ENCODE measurements around the gene CADM3. TPM values are rescaled to one million over a fixed set of nuclear protein-coding genes. Genes with fewer than 3 reads are reported as not detected.

Gene CADM3
- total RNA-seq, 4 donors from 2014 or later, result 0.73 to 4.8 (median 3.8) TPM

GRCh38 chr1:159180516-159180915, 9.1 kb downstream of the CADM3 start:
- no peaks in the 10 kb centered on the region for H3K36me3 ChIP-seq
- intact Hi-C loops (cut with DNase I), result no loop called here
- no peak overlapping the region for H3K4me3 ChIP-seq (replicated peaks in 1 of 3)
- no peaks in the 10 kb centered on the region for H3K4me1 ChIP-seq
- H3K27ac ChIP-seq, result no peak overlapping the region
- H3K27me3 ChIP-seq, result no peaks in the 10 kb centered on the region
- WGBS, 2 donors, result 95% methylated on average over 2 of the region's 2 CpGs
- no peak for DNase-seq
- H3K9me3 ChIP-seq, result no peaks in the 10 kb centered on the region
- no peak for TF ChIP-seq POLR2A (IDR thresholded peaks at IDR 0.05)

GRCh38 chr1:159181328-159182024, 10.1 kb downstream of the CADM3 start:
- Histone ChIP-seq H3K4me1 (no peaks in the 10 kb centered on the region), H3K27me3 (no peaks in the 10 kb centered on the region), H3K9me3 (no peaks in the 10 kb centered on the region), H3K36me3 (no peaks in the 10 kb centered on the region), H3K4me3 (replicated peaks in 1 of 3) (no peak overlapping the region), H3K27ac (no peak overlapping the region)
- DNase-seq, result no peak
- WGBS, 2 donors, result 41 to 50% methylated on average over 3 to 4 of the region's 4 CpGs
- TF ChIP-seq POLR2A (IDR thresholded peaks at IDR 0.05), result no peak
- no peak for TF ChIP-seq CTCF (IDR thresholded peaks at IDR 0.05)
- intact Hi-C loops (cut with DNase I), result no loop called here

GRCh38 chr1:159184201-159184600, 12.8 kb downstream of the CADM3 start:
- no peaks in the 10 kb centered on the region for H3K27me3 ChIP-seq
- DNase-seq, result no peak
- no peak for TF ChIP-seq POLR2A (IDR thresholded peaks at IDR 0.05)
- H3K27ac ChIP-seq, result no peak overlapping the region
- intact Hi-C loops (cut with DNase I), result no loop called here
- H3K36me3 ChIP-seq, result no peaks in the 10 kb centered on the region
- WGBS, 2 donors, result 80 to 85% methylated on average over 2 of the region's 2 CpGs
- no peak overlapping the region for H3K4me3 ChIP-seq (replicated peaks in 1 of 3)
- H3K4me1 ChIP-seq, result no peaks in the 10 kb centered on the region
- no peaks in the 10 kb centered on the region for H3K9me3 ChIP-seq

- H3K36me3 ChIP-seq, result no peaks in the 10 kb centered on the region
- H3K27me3 ChIP-seq, result no peaks in the 10 kb centered on the region
- TF ChIP-seq CTCF (IDR thresholded peaks at IDR 0.05), result no peak
- TF ChIP-seq POLR2A (IDR thresholded peaks at IDR 0.05), result no peak
- no peaks in the 10 kb centered on the region for H3K9me3 ChIP-seq
- H3K27ac ChIP-seq, result no peak overlapping the region
- H3K4me1 ChIP-seq, result no peaks in the 10 kb centered on the region
- DNase-seq, result no peak
- intact Hi-C loops (cut with DNase I), result no loop called here
- WGBS, 2 donors, result 84 to 85% methylated on average over 5 of the region's 5 CpGs
- no peak overlapping the region for H3K4me3 ChIP-seq (replicated peaks in 1 of 3)
Measured at GRCh38 chr1:159185121-159185520, 13.7 kb downstream of the CADM3 start.

- 23 to 34% methylated on average over 3 of the region's 3 CpGs for WGBS, 2 donors
- Histone ChIP-seq H3K4me1 (no peaks in the 10 kb centered on the region), H3K27me3 (no peaks in the 10 kb centered on the region), H3K27ac (no peak overlapping the region), H3K9me3 (no peaks in the 10 kb centered on the region), H3K36me3 (no peaks in the 10 kb centered on the region), H3K4me3 (replicated peaks in 1 of 3) (no peak overlapping the region)
- no peak for DNase-seq
- intact Hi-C loops (cut with DNase I), result no loop called here
- TF ChIP-seq CTCF (IDR thresholded peaks at IDR 0.05) (no peak), POLR2A (IDR thresholded peaks at IDR 0.05) (no peak)
Measured at GRCh38 chr1:159187033-159187432, 15.6 kb downstream of the CADM3 start.

- Histone ChIP-seq H3K27ac (no peak overlapping the region), H3K4me1 (no peaks in the 10 kb centered on the region), H3K9me3 (no peaks in the 10 kb centered on the region), H3K36me3 (no peaks in the 10 kb centered on the region), H3K27me3 (no peaks in the 10 kb centered on the region), H3K4me3 (replicated peaks in 1 of 3) (peak overlapping the region in 1 of 3 donors; percentile 14)
- intact Hi-C loops (cut with DNase I), result no loop called here
- no peak for DNase-seq
- no peak for TF ChIP-seq CTCF (IDR thresholded peaks at IDR 0.05)
- TF ChIP-seq POLR2A (IDR thresholded peaks at IDR 0.05), result no peak
- WGBS, 2 donors, result 26 to 29% methylated on average over 14 of the region's 14 CpGs
Measured at GRCh38 chr1:159187647-159188374, 16.4 kb downstream of the CADM3 start.

All from thyroid gland (tissue), 4 donors.